SKM-1 (cell line): Measurements from ENCODE around the gene ITPKB.

Source experiments
- DNase-seq: peaks from one replicate; lab custom pipeline; 2025; ENCODE audit not compliant: unreplicated experiment; lab: John Stamatoyannopoulos, UW

ITPKB gene

GRCh38 chr1:226653311-226653921 lies 85.7 kb downstream of the ITPKB start:
- no peak for DNase-seq

- DNase-seq: no peak
Measured at GRCh38 chr1:226652613-226653012, 86.5 kb downstream of the ITPKB start.

GRCh38 chr1:226651732-226652105 lies 87.4 kb downstream of the ITPKB start:
- DNase-seq: no peak

GRCh38 chr1:226651041-226651731 lies 87.9 kb downstream of the ITPKB start:
- no peak for DNase-seq

GRCh38 chr1:226650236-226650841 lies 88.7 kb downstream of the ITPKB start:
- DNase-seq: no peak

- no peak for DNase-seq
Measured at GRCh38 chr1:226649780-226650179, 89.3 kb downstream of the ITPKB start.

GRCh38 chr1:226649244-226649643 lies 89.8 kb downstream of the ITPKB start:
- no peak for DNase-seq

GRCh38 chr1:226648421-226648820 lies 90.7 kb downstream of the ITPKB start:
- DNase-seq: no peak

GRCh38 chr1:226647719-226648118 lies 91.4 kb downstream of the ITPKB start:
- no peak for DNase-seq

- DNase-seq: no peak
Measured at GRCh38 chr1:226646870-226647449, 92.1 kb downstream of the ITPKB start.

- no peak for DNase-seq
Measured at GRCh38 chr1:226646026-226646869, 92.8 kb downstream of the ITPKB start.

- DNase-seq: no peak
Measured at GRCh38 chr1:226645279-226645976, 93.7 kb downstream of the ITPKB start.

- no peak for DNase-seq
Measured at GRCh38 chr1:226644541-226645176, 94.4 kb downstream of the ITPKB start.

GRCh38 chr1:226643611-226644540 lies 95.2 kb downstream of the ITPKB start:
- DNase-seq: peak; percentile 88

GRCh38 chr1:226643177-226643576 lies 95.9 kb downstream of the ITPKB start:
- peak; percentile 96 for DNase-seq

- DNase-seq: no peak
Measured at GRCh38 chr1:226642421-226642820, 96.7 kb downstream of the ITPKB start.

- DNase-seq: no peak
Measured at GRCh38 chr1:226641671-226642231, 97.3 kb downstream of the ITPKB start.

GRCh38 chr1:226640321-226641136 lies 98.6 kb downstream of the ITPKB start:
- DNase-seq: no peak
